ENCODE measurements around the gene KIF27.
A peak's percentile ranks its signal among the peaks of the same experiment; 100 is the strongest.
"Not testable (repeated sequence)": the region's sequence is repeated elsewhere in the genome, so short reads cannot be mapped to it uniquely, and the experiment has no call there.

KIF27 gene, protein sequence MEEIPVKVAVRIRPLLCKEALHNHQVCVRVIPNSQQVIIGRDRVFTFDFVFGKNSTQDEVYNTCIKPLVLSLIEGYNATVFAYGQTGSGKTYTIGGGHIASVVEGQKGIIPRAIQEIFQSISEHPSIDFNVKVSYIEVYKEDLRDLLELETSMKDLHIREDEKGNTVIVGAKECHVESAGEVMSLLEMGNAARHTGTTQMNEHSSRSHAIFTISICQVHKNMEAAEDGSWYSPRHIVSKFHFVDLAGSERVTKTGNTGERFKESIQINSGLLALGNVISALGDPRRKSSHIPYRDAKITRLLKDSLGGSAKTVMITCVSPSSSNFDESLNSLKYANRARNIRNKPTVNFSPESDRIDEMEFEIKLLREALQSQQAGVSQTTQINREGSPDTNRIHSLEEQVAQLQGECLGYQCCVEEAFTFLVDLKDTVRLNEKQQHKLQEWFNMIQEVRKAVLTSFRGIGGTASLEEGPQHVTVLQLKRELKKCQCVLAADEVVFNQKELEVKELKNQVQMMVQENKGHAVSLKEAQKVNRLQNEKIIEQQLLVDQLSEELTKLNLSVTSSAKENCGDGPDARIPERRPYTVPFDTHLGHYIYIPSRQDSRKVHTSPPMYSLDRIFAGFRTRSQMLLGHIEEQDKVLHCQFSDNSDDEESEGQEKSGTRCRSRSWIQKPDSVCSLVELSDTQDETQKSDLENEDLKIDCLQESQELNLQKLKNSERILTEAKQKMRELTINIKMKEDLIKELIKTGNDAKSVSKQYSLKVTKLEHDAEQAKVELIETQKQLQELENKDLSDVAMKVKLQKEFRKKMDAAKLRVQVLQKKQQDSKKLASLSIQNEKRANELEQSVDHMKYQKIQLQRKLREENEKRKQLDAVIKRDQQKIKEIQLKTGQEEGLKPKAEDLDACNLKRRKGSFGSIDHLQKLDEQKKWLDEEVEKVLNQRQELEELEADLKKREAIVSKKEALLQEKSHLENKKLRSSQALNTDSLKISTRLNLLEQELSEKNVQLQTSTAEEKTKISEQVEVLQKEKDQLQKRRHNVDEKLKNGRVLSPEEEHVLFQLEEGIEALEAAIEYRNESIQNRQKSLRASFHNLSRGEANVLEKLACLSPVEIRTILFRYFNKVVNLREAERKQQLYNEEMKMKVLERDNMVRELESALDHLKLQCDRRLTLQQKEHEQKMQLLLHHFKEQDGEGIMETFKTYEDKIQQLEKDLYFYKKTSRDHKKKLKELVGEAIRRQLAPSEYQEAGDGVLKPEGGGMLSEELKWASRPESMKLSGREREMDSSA (N-terminal part only)

DNA sequence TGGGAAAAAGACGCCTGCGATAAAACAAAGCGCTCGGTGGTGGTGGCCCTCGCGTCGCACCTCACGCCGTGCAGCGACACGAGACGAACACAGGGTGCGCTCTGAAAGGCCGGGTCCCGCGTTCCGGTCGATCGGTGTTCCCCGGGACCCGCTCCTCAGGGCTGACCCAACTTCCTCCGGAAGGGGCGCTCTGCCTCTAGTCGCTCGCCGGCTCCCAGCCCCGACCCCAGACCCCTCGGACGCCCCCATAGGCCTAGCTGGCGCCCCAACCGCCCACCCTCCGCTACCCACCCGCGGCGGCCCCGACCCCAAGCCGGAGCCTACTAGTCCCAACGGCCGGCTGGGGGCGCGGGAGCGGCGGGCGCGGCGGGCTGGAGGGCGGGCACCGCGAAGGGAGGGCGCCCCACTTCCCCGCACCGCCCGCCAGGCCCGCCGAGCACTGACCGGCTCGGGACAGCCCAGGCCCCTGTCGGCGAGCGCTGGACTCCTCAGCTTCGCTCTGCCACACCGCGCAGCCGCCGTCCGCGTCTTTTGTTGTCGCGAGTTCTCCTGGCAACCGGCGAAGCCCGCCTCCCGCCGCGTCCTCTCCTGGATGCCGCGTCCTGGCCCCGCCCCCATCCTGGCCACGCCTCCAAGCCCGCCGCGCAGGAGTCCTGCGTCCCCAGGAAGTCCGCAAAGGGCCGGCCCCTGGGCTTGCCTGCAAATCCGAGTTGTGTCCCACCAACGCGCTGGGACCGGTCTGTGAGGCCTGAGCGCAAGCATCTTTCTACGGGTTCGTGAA lies at the start of gene KIF27:
KIF27 (minus strand) TSS at position 506 of the 781 bp plus-strand sequence. CDS start 5,841 bp downstream, outside the sequence.
- DNase-seq: peak; percentile 99

DNA sequence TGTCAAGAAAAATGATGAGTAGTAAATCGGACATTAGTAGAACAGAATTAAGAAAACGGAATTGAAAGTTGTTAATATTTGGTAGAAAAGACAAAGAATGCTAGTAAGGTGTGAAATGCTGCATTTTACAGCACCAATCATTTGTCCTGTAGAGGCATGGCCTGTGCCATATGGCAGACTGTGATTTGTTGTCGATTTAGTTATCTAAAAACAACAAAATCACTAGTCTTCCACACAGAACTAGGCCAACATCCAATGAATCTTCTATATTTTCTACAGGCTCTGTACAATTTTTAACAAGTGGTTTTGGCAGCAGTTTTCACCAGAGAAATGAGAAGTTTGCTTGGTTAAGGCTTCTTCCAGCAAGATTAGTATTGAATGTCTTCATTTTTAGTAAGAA lies 48.4 kb upstream of the KIF27 start:
- no peak for DNase-seq

DNA sequence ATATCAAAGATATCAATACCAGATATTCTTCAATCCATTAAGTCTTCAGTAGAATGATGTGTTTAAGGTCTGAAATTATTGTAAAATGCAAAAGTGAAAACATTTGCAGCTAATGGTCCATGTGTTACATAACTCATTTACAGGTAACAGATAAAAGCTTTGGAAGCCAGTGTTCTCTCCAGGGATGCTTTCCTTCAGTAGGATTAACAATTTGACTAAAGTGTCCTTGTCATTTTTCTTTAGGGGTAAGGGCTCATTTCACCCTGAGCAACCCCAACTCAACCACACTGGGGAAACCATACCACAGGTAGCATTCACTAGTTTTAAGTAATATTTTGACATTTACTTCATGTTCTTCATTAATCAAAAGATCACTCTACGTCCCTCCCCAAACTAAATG lies 45.8 kb upstream of the KIF27 start:
- no peak for DNase-seq

DNA sequence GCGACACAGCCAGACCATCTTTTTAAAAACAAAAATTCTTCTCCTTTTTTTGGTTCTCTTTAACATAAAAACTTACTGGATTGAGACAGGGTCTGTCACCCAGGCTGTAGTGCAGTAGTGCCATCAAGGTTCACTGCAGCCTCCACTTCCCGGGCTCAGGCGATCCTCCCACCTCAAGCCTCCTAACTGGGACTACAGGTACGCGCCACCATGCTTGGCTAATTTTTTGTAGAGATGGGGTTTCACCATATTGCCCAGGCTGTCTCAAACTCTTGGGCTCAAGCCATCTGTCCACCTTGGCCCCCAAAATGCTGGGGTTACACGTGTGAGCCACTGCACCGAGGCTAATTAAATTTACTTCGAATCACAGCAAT lies 45.0 kb upstream of the KIF27 start:
- no peak for DNase-seq

DNA sequence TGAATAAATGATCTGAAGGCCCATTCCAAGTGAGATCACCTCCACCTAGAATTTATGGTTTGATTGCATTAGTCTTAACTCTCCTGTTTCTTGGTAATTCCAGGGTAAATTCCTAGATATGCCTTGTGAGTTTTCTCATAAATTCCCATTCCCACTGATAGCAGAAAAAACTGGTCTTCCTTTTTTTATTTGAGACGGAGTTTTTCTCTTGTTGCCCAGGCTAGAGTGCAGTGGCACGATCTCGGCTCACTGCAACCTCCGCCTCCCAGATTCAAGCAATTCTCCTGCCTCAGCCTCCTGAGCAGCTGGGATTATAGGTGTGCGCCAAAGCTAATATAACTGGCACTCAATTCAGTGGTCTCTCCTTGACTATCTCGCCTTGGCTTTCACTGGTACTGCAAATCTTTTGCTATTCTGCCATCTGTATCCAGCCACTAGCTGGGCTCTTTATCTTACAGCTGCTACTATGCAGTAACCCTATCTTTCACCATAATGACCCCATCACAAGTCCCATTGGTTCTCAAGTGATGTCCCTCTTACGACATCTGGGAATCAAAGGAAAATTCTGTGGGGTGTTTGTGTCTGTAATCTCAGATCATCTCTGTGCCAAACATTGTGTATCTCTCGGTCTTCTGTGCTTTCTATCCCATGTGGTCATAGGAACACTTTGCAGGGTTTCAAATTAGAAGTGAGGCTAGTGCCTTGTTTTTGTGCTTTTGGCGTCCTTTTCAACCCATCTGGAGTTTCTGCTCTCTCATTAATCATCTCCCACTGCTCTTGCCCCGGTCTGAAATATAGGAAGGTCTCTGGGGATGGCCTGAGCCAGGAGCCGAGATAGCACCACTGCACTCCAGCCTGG lies 44.3 kb upstream of the KIF27 start:
- DNase-seq: no peak

DNA sequence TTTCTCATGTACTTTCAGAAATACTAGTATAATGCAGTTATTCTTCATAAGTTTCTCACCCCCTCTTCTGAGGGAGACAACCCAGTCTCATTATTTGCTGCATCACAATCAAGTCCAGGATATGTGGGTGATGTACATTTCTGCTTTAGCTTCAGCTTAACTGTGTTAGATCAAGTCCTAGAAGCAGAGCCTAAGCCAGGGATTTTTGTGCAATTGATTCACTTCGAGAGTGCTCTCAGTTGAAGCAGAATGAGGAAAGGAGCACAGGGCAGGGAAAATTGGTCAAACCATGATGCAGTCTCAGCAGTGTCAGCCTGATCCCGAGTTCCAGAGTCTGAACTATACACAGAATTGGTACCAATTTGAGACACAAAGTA lies 43.7 kb upstream of the KIF27 start:
- DNase-seq: no peak

DNA sequence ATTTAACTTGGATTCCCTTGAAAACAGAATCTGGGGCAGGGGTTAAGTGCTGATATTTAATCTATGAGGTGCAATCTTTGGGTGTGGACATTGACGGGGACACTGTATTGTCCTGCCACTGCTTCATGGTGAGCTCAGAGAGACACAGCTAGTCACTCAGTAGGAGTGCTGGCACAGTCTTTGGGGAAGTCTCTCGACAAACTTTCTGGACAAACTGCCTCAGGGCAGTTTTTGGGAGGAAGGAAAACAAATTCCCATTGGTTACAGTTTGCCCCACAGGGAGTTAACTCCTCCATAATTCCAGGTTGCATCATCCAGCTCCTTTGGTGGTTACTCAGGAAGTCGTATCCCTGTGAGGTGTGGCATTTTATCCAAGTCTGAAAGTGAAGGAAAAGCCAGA lies 40.9 kb upstream of the KIF27 start:
- no peak for DNase-seq

DNA sequence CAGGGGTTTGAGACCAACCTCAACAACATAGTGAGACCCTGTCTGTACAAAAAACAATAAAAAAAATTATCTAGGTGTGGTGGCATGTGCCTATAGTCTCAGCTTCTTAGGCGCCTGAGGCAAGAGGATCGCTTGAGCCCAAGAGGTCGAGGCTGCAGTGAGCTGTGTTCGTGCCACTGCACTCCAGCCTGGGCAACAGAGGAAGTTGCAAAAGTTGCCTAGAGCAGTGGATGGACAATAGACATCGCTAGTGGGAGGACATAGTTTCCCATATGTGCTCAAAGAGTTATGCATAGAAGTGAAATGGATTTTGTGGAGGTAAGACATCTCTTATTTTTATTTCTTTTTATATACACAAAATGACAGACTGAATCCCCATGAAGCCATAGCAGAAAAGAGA lies 39.8 kb upstream of the KIF27 start:
- no peak for DNase-seq

DNA sequence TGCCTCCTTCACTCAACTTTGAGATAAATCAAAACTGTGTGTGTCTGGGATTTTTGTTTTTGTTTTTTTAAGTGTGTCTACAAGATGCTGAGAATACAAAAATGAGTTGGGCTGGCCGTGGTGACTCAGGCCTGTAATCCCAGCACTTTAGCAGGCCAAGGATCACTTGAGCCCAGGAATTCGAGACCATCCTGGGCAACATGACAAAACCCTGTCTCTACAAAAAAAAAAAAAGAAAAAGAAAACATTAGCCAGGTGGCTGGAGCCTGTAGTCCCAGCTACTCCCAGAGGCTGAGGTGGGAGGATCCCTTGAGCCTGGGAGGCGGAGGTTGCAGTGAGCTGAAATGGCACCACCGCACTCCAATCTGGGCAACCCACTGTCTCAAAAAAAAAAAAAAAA lies 37.8 kb upstream of the KIF27 start:
- no peak for DNase-seq

DNA sequence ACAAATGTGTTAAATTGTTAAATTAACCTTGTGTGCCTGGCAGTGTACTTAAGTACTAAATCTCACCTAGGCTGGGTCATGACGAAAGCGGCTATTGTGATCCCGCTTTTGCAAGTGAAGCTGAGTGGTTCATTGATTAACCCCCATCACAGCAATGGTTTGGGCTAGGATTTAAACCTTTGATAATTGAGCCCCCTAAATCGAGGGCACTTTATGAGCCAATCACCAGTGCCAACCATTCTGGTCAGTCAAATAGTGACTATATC lies 35.9 kb upstream of the KIF27 start:
- DNase-seq: no peak

DNA sequence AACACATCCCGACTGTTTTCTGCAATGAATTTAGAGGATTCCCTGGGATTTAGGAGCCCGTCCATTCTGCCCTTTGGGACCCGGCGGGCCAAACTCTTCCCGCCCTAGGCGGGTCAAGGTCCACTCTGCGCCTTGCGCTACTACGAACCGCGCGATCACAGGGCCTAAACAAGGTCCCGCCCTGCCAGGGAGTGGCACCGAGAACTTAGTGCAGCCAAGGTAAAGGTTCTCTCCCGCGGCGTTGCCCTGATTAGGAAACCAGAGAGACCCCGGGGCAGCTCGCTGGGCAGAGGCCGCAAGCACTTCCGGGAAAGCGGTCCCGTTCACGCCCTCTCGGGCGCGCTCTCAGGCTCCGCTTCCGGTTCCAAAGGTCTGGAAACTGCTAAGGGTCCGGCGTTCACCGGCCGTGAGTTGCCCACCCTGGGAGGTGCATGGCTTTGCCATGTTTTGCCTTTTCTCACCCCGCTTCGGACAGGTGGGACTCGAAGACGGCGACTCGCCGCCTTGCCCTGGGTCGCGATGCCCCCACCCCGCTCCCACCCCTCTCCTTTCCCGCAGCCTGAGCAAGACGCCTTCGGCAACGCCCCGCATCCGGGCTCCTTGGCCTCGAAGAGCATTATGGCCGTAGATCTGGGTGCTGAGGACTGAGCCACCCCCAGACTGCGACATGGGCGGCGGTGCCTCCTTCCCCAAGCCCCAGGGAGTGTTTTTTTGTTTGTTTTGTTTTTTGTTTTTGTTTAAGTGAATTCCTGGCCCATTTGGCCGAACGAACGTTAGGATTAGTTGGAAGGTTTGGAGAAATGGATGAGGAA lies 35.4 kb upstream of the KIF27 start:
- peak; percentile 75 for DNase-seq

DNA sequence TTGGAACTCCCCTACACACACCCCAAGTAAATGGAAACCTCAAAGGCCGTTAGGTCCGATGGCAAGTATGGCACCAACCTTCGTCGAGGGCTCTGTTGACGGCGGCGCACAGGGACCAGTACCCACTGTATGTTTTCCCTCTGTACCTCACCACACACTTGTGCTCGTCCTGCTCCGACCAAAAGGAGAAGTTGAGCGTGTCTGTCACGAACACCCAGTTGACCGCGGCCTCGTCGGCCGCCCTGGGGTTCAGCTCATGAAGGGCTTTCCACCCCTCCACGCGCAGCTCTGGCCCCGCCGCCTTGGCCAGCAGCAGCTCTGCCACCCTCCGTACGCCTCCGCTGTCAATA lies 34.8 kb upstream of the KIF27 start:
- peak; percentile 60 for DNase-seq

DNA sequence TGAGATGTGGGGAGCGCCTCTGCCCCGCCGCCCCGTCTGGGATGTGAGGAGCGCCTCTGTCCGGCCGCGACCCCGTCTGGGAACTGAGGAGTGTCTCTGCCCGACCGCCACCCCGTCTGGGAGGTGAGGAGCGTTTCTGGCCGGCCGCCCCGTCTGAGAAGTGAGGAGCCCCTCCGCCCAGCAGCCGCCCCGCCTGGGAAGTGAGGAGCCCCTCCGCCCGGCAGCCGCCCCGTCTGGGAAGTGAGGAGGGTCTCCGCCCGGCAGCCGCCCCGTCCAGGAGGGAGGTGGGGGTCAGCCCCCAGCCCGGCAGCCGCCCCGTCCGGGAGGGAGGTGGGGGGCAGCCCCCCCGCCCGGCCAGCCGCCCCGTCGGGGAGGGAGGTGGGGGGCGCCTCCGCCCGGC lies 26.9 kb upstream of the KIF27 start:
- DNase-seq: not testable (repeated sequence)

DNA sequence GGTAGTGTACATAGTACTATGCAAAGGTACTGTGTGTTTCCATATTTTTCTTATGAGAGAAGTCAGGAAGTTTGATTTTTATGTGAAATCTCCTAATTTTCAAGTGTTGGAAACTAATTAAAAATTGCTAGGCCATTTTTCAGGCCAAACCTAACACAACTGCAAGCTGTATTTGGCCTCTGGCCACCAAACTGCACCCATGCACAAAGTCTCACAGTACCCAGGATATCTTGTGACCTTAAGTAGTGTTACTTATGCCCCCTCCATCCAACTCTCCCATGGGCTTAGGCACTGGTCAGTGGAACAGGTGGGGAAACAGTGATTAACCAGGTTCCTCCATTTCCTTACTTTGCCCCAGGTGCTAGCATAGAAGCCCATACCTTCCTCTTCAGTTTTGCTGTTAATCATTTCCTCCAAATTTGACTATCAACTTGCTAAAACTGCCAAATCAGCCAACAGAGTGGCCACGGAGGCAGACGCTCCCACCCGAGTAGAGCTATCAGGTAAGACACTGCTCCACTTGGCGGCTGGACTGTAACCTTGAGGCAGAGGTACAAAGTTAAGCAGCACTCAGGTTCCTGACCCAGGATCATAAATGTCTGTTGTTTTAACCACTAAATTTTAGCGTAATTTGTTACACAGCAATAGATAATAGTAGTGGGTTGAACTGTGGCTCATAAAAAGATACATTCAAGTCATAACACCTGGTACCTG lies 19.5 kb upstream of the KIF27 start:
- no peak for DNase-seq

DNA sequence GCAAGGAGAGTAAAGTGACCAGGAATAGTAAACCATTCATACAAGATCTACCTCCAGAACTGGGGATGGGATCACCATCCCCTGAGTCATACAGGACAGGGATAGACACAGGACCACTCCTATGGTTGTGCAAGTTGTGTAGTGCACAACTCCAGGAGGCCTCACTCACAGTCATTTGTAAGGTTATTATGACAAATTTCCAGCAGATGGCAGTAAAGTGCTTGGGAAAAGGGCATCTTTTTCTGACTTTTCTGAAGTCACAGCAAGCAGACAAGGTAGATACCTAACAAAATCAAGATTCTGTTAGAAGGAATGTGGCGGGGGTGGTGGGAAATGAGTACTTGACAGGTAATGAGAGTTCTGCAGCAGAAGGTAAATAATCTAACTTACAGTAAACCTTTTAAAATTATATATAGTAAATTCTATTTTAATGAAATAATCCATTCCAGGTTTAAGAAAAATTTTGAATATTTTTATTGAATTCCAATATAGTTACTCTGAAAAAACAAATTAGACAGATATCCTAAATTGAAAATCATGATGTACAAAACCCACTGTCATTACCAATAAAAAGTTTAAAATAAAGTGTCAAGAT lies 16.7 kb upstream of the KIF27 start:
- DNase-seq: no peak

DNA sequence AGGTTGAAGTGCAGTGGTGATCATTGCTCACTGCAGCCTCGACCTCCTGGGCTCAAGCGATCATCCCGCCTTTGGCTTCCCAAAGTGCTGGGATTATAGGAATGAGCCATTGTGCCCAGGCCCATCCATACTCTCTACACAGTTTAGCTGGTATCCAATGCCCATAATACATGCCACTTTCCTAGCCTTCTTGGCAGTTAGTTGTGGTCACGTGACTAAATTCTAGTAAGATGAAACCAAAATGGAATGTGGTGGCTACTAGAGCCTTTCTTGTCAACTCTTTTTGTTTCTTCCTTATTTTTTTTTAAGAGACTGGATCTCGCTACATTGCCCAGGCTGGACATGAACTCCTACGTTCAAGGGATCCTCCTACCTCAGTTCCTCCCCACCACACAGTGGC lies 15.3 kb upstream of the KIF27 start:
- no peak for DNase-seq

DNA sequence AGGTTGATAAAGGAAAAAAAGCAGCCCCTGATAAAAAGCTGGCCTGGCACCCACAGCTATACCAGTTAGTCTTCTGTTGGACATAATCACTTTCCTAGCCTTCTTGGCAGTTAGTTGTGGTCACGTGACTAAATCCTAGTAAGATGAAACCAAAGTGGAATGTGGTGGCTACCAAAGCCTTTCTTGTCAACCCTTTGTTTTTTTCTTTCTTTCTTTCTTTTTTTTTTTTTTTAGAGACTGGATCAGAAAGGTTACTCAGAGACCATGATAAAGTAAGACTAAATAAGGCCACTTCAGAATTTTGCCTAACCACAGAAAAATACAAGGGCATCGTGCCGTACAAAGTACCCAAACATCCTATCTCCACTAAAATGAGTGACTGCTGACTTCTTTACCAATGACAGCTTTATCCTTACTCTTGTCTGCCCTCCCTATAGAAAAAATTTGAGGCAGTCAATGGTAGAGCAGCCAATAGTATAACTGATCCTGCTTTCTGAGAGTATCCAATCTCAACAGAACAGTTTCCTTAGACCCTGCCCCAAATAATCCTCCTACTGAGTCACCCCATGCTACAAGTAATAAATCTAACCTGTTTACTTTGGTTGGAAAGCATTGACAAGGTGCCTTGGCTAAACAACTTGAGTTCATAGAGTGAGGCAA lies 14.2 kb upstream of the KIF27 start:
- no peak for DNase-seq

DNA sequence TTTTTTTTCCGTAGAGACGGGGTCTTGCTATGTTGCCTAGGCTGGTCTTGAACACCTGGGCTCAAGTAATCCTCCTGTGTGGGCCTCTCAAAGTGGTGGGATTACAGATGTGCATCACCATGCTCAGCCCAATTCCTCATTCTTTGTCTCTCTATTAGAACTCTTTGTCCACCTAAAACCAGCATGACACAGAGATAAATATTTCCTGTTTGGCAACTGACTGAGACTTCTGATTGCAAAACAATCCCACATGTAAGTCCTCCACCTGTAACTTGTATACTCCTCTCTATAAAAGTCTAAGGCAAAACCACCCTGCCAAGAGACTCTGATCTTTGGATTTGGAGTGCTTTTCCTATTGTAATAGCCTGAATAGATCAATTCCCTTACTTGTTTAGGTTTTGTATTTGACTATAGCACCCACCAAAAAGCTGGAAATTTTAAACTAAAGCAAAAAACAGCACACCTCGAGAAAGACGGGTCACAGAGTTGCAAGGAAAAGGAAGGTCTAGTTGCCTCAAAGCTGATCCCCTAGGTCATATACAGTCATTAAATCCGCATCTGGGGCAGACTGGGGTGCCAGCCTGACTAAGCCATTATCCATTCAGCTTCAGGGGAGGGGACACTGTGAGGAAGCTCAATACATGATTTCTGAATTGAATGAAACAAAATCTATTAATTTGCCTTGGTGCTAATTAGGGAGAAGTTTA lies 13.5 kb upstream of the KIF27 start:
- DNase-seq: no peak

DNA sequence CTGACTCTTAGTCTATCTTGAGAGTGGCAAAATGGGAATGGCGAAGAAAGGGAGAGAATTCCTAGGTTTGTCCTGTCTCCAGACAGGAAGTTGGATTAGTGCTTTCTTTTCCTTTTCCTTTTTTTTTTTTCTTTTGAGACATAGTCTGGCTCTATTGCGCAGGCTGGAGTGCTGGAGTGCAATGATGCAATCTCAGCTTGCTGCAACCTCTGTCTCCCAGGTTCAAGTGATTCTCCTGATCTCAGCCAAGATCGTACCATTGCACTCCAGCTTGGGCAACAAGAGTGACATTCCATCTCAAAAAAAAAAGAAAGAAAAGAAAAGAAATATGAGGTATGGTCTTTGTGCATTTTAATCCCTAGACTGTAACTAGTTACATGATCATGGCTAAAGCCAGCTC lies 12.6 kb upstream of the KIF27 start:
- no peak for DNase-seq
